HG03060 (cell line): ENCODE measurements around the gene CAMK2N2.

Experiments
- ATAC-seq: cut with Tn5 transposase; IDR thresholded peaks from one replicate; pipeline ENCODE4 v1.9.1; 2021; ENCODE audit warnings: low read depth, moderate number of reproducible peaks; ENCODE audit not compliant: unreplicated experiment

CAMK2N2 gene

DNA sequence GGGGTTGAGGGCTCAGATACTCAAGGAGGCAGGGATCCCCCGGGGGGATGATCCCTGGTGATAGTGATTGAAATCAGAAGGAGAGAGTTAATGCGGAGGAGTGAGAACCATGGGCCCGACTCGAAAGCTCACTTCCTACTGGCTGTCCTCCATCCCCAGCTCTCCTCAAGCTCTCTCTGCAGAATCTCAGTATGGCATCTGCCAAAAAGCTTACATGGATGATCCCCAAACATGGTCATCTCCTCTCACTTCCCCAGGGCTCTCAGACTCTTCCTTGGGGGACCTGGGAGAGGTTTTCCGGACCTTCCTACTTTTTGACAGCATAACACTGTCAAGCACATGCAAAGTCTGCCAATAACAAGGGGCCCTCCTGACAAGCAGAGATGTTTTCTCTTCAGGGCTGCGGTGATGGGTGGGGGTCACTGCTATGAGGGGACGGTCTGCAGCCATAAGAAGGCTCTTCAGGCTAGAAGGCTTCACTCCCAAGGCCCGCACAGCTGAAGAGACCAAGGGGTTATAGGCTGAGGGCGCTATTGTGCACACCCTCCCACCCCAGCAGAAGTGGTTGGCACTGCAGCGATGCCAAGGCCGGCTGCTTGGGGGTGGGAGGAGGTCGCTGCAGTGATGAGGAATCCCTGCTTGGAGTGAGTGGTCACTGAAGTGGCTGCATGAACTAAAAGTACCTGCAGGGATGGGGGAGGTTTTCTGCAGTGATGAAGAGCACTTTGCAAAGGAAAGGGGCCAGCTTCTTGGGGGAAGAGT lies 32.8 kb downstream of the CAMK2N2 start:
- ATAC-seq = no peak

GRCh38 chr3:184227481-184227935 lies 33.8 kb downstream of the CAMK2N2 start:
- no peak for ATAC-seq

DNA sequence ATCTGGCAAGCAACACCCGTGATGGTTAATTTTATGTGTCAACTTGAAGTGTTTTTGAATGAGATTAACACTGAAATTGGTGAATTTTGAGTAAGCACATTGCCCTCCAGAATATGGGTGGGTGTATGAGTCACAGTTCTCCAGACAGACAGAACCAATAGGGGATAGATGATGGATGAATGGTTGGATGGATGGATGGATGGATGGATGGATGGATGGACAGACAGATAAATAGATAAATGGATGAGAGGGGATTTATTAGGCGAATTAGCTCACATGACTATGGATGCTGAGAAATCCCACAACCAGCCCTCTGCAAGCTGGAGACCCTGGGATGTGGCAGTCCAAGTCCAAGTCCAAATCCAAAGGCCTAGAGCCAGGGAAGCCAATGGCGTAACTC lies 37.4 kb downstream of the CAMK2N2 start:
- no peak for ATAC-seq

GRCh38 chr3:184222521-184222920 lies 38.8 kb downstream of the CAMK2N2 start:
- no peak for ATAC-seq

DNA sequence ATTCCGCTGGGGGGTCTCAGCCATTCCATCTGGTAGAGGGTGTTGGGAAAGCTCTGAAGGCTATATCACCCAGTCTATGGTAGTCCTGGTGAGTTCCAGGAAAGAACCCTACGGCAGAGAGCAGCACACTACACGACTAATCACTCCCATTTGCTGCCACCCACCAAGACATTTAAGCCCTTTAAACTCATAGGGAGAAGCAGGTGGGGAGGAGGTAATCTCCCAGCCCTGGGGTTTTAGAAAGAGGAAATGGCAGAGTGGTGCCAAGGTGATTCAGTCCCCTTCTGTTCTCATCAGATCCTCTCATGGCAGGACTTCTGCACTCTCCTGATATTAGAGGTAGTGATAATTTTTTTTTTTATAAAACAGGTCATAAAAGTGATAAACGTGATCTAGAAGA lies 42.5 kb downstream of the CAMK2N2 start:
- ATAC-seq = no peak

GRCh38 chr3:184211718-184212117 lies 49.6 kb downstream of the CAMK2N2 start:
- no peak for ATAC-seq

- no peak for ATAC-seq
Observed at GRCh38 chr3:184211297-184211696, 50.1 kb downstream of the CAMK2N2 start.
